NB4 (cell line): ENCODE results near the gene BRINP2.

Experiments used
- DNase-seq: peaks from one replicate; pipeline ENCODE4 v3.0.0; 2010; ENCODE audit warnings: low read depth
- H3K4me3 ChIP-seq: one replicate; pipeline ENCODE4 v1.5.1; 2011; ENCODE audit warnings: mild to moderate bottlenecking, low read depth, low read length, moderate library complexity
- CTCF ChIP-seq: IDR thresholded peaks from one replicate; pipeline ENCODE4 v1.5.1; 2012; ENCODE audit warnings: low read depth, low read length
- MYC ChIP-seq: IDR thresholded peaks from 2 replicates; pipeline ENCODE4 v1.6.1; 2011; ENCODE audit warnings: low read depth, low read length
- POLR2A ChIP-seq: IDR thresholded peaks from 2 replicates; pipeline ENCODE4 v1.6.1; 2011; ENCODE audit warnings: mild to moderate bottlenecking; ENCODE audit not compliant: insufficient read length; ENCODE audit errors: extremely low read depth
- TF ChIP-seq, protein P1 (sequence below): IDR thresholded peaks from 2 replicates; pipeline ENCODE4 v1.6.1; 2011; ENCODE audit warnings: low read depth, low read length

BRINP2 gene

DNA sequence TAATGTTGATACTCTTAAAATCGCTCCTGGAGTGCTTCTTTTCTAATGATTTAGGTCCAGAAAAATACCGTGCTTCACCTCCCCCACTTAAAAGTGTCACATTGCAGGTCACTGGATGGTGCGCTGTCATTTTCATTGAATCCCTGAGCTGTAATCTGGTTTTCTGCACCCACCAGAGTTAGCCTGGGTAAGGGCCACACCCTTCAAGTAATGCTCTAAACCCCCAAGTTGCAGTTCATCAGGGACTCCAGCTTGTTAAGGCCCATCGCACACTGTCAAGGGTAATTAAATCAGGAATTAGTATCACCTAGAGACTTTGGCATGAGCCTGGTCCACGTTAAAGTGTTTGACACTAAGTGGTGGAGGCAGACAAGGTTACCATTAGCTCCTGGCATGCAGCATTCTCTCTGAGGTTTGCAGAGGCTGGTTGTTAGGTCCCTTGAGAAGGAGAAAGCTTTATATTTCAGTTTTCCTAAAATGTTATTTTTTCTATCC is 40.3 kb upstream of the BRINP2 start:
- no peak for DNase-seq
- H3K4me3 ChIP-seq = no peak overlapping the region
- no peak for TF ChIP-seq MYC

- DNase-seq = no peak
- no peak overlapping the region for H3K4me3 ChIP-seq
- TF ChIP-seq MYC (no peak), POLR2A (no peak), CTCF (no peak)
- TF ChIP-seq, protein P1, sequence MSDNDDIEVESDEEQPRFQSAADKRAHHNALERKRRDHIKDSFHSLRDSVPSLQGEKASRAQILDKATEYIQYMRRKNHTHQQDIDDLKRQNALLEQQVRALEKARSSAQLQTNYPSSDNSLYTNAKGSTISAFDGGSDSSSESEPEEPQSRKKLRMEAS = no peak
These were observed 39.0 kb upstream of the BRINP2 start for GRCh38 chr1:177131723-177132122.

DNA sequence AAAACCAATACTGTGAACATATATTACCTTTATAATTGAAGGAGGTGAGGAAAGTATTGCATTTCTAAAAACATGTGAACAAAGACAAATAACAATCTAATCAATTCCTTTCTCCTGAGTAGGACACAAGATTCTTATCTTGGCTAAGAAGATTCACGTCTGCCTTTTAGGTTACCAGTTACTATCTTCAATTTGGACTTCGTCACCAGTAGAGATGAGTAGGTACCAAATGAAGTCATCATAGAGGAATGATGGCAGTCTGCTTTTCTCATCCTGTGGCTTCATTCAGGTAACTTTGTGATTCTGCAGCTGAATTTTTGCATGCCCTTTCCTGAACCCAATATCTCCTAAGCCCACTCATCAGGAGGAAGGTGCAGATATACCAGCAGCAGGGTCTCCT is 38.6 kb upstream of the BRINP2 start:
- TF ChIP-seq POLR2A (no peak), MYC (no peak), CTCF (no peak)
- no peak for DNase-seq
- H3K4me3 ChIP-seq = no peak overlapping the region

DNA sequence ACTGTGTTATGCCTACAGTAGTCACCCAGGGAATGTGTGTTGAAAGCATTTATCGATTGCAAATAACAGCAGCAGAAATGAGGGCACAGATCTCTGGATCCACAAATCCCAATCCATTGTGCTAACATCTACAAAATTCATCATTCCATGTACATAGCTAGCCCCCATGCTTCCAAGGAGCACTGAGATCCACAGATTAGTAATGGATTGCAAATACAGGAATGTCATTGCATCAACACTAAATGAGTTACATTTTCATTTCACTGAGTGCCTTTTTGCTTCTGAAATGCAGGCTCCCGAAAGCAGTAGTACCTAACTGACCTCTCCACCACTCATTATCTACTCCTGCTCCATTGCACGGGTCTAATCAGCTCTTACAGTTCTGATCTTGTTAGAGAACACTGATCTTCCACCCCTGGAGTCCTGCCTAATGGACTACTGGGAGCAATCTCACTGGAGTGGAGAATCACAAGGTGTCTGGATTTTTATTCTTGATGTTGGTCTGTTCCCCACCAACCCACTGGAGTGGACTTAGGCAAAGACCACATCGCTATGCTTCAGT is 36.7 kb upstream of the BRINP2 start:
- H3K4me3 ChIP-seq = no peak overlapping the region
- TF ChIP-seq, protein P1 = no peak
- no peak for TF ChIP-seq POLR2A
- no peak for TF ChIP-seq MYC
- TF ChIP-seq CTCF = no peak
- no peak for DNase-seq

DNA sequence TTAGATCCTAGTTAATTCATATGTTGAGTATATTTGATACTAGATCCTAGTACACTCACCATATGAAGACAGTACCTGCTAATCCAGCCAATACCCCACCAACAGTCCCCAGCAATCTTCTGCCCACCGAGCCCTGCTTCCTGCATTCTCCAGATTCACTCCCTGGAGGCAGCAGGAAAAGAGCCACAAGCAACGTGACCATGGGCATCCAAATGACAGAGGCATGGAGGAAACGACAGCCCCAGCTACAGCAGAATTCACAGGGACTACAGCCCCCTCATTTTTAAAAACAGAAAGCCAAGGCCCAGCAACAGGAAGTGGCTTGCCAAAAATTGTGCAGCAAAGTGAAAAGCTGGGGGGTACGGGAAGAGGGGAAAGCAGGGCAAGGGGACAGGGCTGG is 35.5 kb upstream of the BRINP2 start:
- TF ChIP-seq, protein P1 = no peak
- TF ChIP-seq CTCF (no peak), MYC (no peak), POLR2A (no peak)
- no peak overlapping the region for H3K4me3 ChIP-seq
- DNase-seq = no peak

GRCh38 chr1:177137814-177138213 is 32.9 kb upstream of the BRINP2 start:
- TF ChIP-seq, protein P1 = no peak
- TF ChIP-seq MYC (no peak), CTCF (no peak), POLR2A (no peak)

More at GRCh38 chr1:177137814-177138213, 32.9 kb upstream of the BRINP2 start:
- DNase-seq = no peak
- no peak overlapping the region for H3K4me3 ChIP-seq
